Kidney (tissue), 14 donors: ENCODE data around the gene TBC1D32. TPM values are rescaled to one million over a fixed set of nuclear protein-coding genes. Genes with fewer than 3 reads are reported as not detected.

Experiments used
- DNase-seq, 5 donors: peaks; one replicate each; pipeline ENCODE4 v3.0.0-alpha.2; 2013 to 2020
- FAIRE-seq: peaks from 2 replicates; lab custom pipeline; 2012; peaks lifted over from hg19 to GRCh38; lab: Jason Lieb, UNC
- H3K27ac ChIP-seq, 2 donors: one replicate each; pipeline ENCODE4 v1.7.0; 2013; ENCODE audit warnings: low read depth in 2 of 2, low read length in 2 of 2, inconsistent platforms in 1 of 2
- H3K27me3 ChIP-seq: one replicate; pipeline ENCODE4 v1.7.1; 2013; ENCODE audit warnings: low read length, inconsistent platforms; ENCODE audit not compliant: control insufficient read depth, insufficient read depth
- H3K36me3 ChIP-seq, 3 donors: one replicate each; pipeline versions ENCODE4 v1.7.0 to v1.7.1; 2013; ENCODE audit warnings: low read length in 3 of 3, control low read depth in 1 of 3, inconsistent platforms in 1 of 3; ENCODE audit not compliant: insufficient read depth in 3 of 3, control insufficient read depth in 2 of 3
- H3K4me1 ChIP-seq, 3 donors: one replicate each; pipeline versions ENCODE4 v1.7.0 to v1.7.1; 2013; ENCODE audit warnings: low read length in 3 of 3, inconsistent platforms in 1 of 3, low read depth in 1 of 3; ENCODE audit not compliant: control insufficient read depth in 2 of 3, insufficient read depth in 2 of 3
- H3K4me3 ChIP-seq, 3 donors: one replicate each; pipeline versions ENCODE4 v1.7.0 to v1.8.1; 2013; ENCODE audit warnings: low read length in 3 of 3, control low read depth in 1 of 3, inconsistent platforms in 1 of 3
- H3K9ac ChIP-seq, 3 donors: one replicate each; pipeline versions ENCODE4 v1.7.0 to v1.7.1; 2013; ENCODE audit warnings: low read length in 3 of 3, control low read depth in 1 of 3, inconsistent platforms in 1 of 3
- H3K9me3 ChIP-seq, 3 donors: one replicate each; pipeline versions ENCODE4 v1.7.0 to v1.7.1; 2013; ENCODE audit warnings: low read length in 3 of 3, control low read depth in 1 of 3, inconsistent platforms in 1 of 3; ENCODE audit not compliant: control insufficient read depth in 2 of 3, insufficient read depth in 1 of 3
- intact Hi-C: fragments of 100-400 bp; cut with DNase I; formaldehyde crosslinking; loops from one replicate; pipeline ENCODE4 v1.11.1; 2022
- polyA plus RNA-seq: library from polyadenylated mRNA; stranded (reverse); fragments of 350-450 nt; fragmentation: Illumina TruSeq; extraction: RNeasy Lipid Tissue Mini Kit (QIAGEN cat#74804); gene quantifications from one replicate; pipeline ENCODE4 v1.2.3, GENCODE V29; 2014; ENCODE audit warnings: low read depth, low replicate concordance; ENCODE audit not compliant: insufficient read depth
- total RNA-seq: library from RNA; stranded (reverse); fragmentation: NEBNext Ultra II Directional; extraction: Animal tissue kit (Norgen Biotek cat#: 25700); gene quantifications from one replicate; pipeline ENCODE4 v1.2.1, GENCODE V29; 2021
- TF ChIP-seq, protein P1 (sequence below): IDR thresholded peaks from 3 replicates; pipeline ENCODE4 v1.5.1; 2012; ENCODE audit warnings: mild to moderate bottlenecking, moderate library complexity, borderline replicate concordance; ENCODE audit not compliant: insufficient read depth; ENCODE audit errors: extremely low read depth
- donor health status: control.
- donor health status: control.
- donor health status: control.
- donor health status: control.
- donor health status: control.
- donor health status: DM: yes; HTN: yes; CAD: no.
- donor health status: Normal renal cell carcinoma (clear cell type).

The TBC1D32 gene
- total and polyA plus RNA-seq, 2 donors from 2014 or later: 1.9 to 12.4 TPM

DNA sequence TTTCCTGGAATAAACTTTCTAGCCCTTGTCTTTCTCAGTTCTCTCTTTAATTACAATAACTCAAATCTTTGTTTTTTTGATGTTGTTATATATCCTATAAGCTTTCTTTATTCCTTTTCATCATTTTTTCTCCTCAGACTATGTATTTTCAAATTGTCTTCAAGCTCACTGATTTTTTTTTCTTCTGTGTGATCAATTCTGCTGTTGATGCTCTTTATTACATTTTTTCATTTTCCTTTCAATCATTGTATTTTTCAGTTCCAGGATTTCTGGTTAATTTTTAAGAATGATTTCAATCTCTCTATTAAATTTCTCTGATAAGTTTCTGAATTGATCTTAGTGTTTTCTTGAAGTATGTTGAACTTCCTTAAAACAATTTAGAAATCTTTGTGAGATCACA, 209.7 kb downstream of the TBC1D32 start:
- intact Hi-C loops: no loop called here
- peaks cover 0 to 4% (median 2%) of the 10 kb centered on the region in 3 donors for H3K36me3 ChIP-seq
- H3K27me3 ChIP-seq: no peaks in the 10 kb centered on the region
- H3K4me3 ChIP-seq: no peak overlapping the region
- TF ChIP-seq, protein P1, sequence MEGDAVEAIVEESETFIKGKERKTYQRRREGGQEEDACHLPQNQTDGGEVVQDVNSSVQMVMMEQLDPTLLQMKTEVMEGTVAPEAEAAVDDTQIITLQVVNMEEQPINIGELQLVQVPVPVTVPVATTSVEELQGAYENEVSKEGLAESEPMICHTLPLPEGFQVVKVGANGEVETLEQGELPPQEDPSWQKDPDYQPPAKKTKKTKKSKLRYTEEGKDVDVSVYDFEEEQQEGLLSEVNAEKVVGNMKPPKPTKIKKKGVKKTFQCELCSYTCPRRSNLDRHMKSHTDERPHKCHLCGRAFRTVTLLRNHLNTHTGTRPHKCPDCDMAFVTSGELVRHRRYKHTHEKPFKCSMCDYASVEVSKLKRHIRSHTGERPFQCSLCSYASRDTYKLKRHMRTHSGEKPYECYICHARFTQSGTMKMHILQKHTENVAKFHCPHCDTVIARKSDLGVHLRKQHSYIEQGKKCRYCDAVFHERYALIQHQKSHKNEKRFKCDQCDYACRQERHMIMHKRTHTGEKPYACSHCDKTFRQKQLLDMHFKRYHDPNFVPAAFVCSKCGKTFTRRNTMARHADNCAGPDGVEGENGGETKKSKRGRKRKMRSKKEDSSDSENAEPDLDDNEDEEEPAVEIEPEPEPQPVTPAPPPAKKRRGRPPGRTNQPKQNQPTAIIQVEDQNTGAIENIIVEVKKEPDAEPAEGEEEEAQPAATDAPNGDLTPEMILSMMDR: no peak
- no peaks in the 10 kb centered on the region for H3K4me1 ChIP-seq
- no peak overlapping the region for H3K9ac ChIP-seq
- FAIRE-seq (no peak), DNase-seq (no peak)
- no peak overlapping the region for H3K27ac ChIP-seq
- peaks cover 0 to 9% (median 0%) of the 10 kb centered on the region in 3 donors for H3K9me3 ChIP-seq

DNA sequence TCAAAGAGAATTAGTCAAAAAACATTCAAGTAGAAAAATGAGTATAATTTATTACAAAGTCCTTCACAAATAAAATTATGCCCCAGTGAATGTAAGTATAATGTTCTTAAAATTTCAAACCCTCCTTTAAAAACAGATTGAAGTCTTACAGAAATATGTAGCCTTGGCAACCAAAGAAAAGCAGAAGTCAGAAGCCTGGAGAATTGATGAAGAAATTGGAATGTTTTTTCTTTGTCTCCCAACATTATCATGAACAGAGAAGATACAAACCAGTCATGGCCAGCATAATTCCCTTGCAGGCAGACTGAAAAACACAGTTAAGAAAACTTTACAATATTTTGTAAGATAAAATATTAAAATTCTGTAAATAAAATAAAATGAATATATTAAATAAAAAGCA, 221.9 kb downstream of the TBC1D32 start:
- FAIRE-seq (no peak), DNase-seq (no peak)
- no peak overlapping the region for H3K27ac ChIP-seq
- intact Hi-C loops: no loop called here
- no peak overlapping the region for H3K4me3 ChIP-seq
- H3K4me1 ChIP-seq: no peaks in the 10 kb centered on the region
- no peaks in the 10 kb centered on the region for H3K27me3 ChIP-seq
- no peaks in the 10 kb centered on the region for H3K36me3 ChIP-seq
- no peaks in the 10 kb centered on the region for H3K9me3 ChIP-seq
- H3K9ac ChIP-seq: no peak overlapping the region
- TF ChIP-seq, protein P1: no peak

DNA sequence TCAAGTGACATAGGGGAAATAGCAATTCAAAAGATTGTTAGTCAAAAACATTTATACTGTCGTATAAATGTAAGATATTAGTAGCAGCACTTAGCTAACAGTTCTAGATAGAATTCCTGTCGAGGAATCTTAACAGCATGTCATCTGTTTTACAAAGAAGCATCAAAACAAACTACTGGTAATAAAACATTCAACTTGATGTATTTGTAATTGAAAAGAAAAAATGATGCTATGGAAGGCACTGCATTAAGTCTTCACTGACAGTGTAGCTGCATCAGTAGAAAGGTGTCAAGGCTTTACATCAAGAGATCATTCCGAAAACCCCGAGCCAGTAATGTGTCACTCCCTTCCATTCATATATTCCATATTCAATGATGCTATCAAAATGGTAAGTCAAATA, 223.5 kb downstream of the TBC1D32 start:
- DNase-seq: no peak
- H3K9ac ChIP-seq: no peak overlapping the region
- no peaks in the 10 kb centered on the region for H3K27me3 ChIP-seq
- H3K4me1 ChIP-seq: no peaks in the 10 kb centered on the region
- no peak overlapping the region for H3K27ac ChIP-seq
- H3K9me3 ChIP-seq: no peaks in the 10 kb centered on the region
- no peak for FAIRE-seq
- H3K36me3 ChIP-seq: no peaks in the 10 kb centered on the region
- TF ChIP-seq, protein P1: no peak
- H3K4me3 ChIP-seq: no peak overlapping the region
- intact Hi-C loops: no loop called here

DNA sequence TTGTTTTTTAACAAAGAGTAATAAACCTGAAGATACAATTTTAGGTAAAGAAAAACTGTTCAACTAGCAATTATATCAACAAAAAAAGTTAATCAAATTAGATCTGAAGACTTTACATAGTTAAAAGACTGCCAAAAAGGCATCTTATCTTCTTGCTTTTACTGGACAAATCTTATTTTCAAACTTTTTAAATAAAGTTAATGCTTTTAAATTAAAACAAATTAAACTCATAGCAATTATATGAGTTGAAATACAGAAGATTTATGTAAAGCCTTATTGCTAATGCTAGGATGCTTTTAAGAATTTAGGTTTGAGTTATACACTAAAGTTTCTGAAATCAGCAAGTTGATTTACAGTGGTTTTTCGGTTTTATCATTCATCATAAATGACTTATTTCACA, 227.3 kb downstream of the TBC1D32 start:
- Histone ChIP-seq H3K9me3 (no peaks in the 10 kb centered on the region), H3K36me3 (no peaks in the 10 kb centered on the region), H3K4me1 (no peaks in the 10 kb centered on the region), H3K27ac (no peak overlapping the region), H3K27me3 (no peaks in the 10 kb centered on the region), H3K9ac (no peak overlapping the region), H3K4me3 (no peak overlapping the region)
- no peak for DNase-seq
- TF ChIP-seq, protein P1: no peak
- intact Hi-C loops: no loop called here
- FAIRE-seq: peak; percentile 72
